HUES6 (cell line): Measurements from ENCODE around the gene ST6GALNAC6.

Experiments used
- H3K27ac ChIP-seq: 2 replicates; pipeline ENCODE4 v1.7.0; 2013; ENCODE audit warnings: low read depth, mild to moderate bottlenecking, low read length, inconsistent platforms
- H3K27me3 ChIP-seq: 2 replicates; pipeline ENCODE4 v1.6.1; 2013; ENCODE audit warnings: low read length; ENCODE audit not compliant: control insufficient read depth, insufficient read depth
- H3K36me3 ChIP-seq: 2 replicates; pipeline ENCODE4 v1.6.1; 2013; ENCODE audit warnings: low read length; ENCODE audit not compliant: control insufficient read depth, insufficient read depth
- H3K4me1 ChIP-seq: 2 replicates; pipeline ENCODE4 v1.6.1; 2013; ENCODE audit warnings: low read length; ENCODE audit not compliant: control insufficient read depth, insufficient read depth
- H3K4me3 ChIP-seq: 2 replicates; pipeline ENCODE4 v1.5.1; 2013; ENCODE audit warnings: low read depth, low read length
- H3K9ac ChIP-seq: one replicate; pipeline ENCODE4 v1.6.1; 2013; ENCODE audit warnings: mild to moderate bottlenecking, low read length
- H3K9me3 ChIP-seq: 2 replicates; pipeline ENCODE4 v1.6.1; 2013; ENCODE audit warnings: low read depth, low read length; ENCODE audit not compliant: control insufficient read depth, insufficient read depth

The ST6GALNAC6 gene

DNA sequence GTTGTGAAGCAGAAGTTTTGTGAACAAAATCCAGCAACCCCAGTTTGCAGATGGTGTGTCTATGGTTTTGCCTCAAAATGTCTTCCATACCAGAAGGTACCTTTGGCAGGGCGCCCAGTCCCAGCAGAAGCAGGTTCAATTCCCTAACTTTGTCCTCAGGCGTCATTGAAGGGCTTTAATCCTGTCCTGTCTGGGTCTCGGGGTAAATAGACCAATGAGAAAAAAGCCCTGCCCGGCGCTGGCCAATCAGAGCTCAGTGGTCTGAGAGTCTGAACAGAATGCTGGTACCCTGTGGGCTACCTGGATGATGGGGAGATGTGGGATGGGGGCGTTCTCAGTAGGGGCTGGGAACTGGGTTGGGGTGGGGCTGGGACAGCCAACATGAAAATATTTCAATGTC lies 23.6 kb upstream of the ST6GALNAC6 start:
- H3K27ac ChIP-seq: no peak overlapping the region
- peaks cover 15% of the 10 kb centered on the region for H3K4me1 ChIP-seq
- no peaks in the 10 kb centered on the region for H3K9me3 ChIP-seq
- H3K36me3 ChIP-seq: no peaks in the 10 kb centered on the region
- H3K27me3 ChIP-seq: peaks cover 40% of the 10 kb centered on the region
- H3K4me3 ChIP-seq: no peak overlapping the region
- no peak overlapping the region for H3K9ac ChIP-seq

GRCh38 chr9:127921557-127922120 lies 22.2 kb upstream of the ST6GALNAC6 start:
- Histone ChIP-seq H3K27me3 (peaks cover 28% of the 10 kb centered on the region), H3K27ac (no peak overlapping the region), H3K9me3 (no peaks in the 10 kb centered on the region), H3K4me1 (peaks cover 15% of the 10 kb centered on the region), H3K36me3 (no peaks in the 10 kb centered on the region), H3K9ac (no peak overlapping the region), H3K4me3 (peak overlapping the region; percentile 34)

GRCh38 chr9:127920794-127921193 lies 21.4 kb upstream of the ST6GALNAC6 start:
- Histone ChIP-seq H3K9ac (no peak overlapping the region), H3K36me3 (no peaks in the 10 kb centered on the region), H3K4me3 (no peak overlapping the region), H3K4me1 (peaks cover 19% of the 10 kb centered on the region), H3K27ac (no peak overlapping the region), H3K27me3 (peaks cover 30% of the 10 kb centered on the region), H3K9me3 (no peaks in the 10 kb centered on the region)

DNA sequence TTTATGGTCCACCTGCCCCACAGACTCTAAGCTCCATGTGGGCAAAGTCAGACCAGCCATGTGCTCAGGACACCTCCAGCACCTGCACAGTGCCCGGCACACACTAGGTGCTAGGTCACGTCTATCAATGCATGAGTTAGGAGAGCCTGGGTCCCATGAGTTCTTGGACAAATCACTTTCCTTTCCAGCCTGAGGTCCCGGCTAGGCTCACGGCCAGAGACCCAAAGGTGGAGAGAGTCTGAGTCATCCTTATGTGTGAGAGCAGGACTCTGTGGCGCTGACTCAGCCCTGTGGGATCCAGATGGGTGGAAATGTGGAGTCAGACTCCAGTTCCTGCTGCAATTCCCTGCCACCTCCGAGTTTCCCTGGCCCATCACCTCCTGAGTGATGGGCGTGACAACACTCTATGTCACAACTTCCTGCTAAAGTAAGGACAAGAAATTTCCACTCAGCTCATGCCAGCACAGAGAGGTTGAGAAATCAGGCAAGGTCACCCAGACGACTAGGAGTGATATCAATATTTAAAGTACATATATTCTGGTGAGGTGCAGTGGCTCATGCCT lies 19.9 kb upstream of the ST6GALNAC6 start:
- Histone ChIP-seq H3K27ac (no peak overlapping the region), H3K4me3 (no peak overlapping the region), H3K9ac (no peak overlapping the region), H3K9me3 (no peaks in the 10 kb centered on the region), H3K27me3 (peaks cover 21% of the 10 kb centered on the region), H3K4me1 (peaks cover 19% of the 10 kb centered on the region), H3K36me3 (no peaks in the 10 kb centered on the region)

- Histone ChIP-seq H3K9ac (no peak overlapping the region), H3K27ac (no peak overlapping the region), H3K36me3 (no peaks in the 10 kb centered on the region; the same call in 1 of the 2 replicates), H3K4me3 (no peak overlapping the region), H3K27me3 (peaks cover 21% of the 10 kb centered on the region), H3K9me3 (no peaks in the 10 kb centered on the region), H3K4me1 (peaks cover 19% of the 10 kb centered on the region)
Observed at GRCh38 chr9:127918183-127919107, 19.0 kb upstream of the ST6GALNAC6 start.

DNA sequence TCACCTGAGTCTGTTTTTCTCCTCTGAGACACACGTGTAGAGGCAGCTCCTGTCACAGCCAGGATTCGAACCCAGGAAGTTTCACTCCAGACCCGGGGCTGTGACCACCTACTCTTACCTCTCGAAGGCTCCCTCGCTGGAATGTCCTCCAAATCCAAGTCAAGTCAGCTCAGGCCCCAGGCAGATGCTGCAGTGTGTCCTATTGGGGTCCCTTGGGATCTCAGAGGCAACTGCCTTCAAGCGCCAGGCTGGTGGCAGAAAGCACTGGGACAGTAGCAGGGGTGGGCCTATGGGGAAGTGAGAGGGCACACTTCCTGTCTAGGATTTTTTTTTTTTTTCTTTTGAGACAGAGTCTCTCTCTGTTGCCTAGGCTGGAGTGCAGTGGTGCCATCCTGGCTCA lies 18.2 kb upstream of the ST6GALNAC6 start:
- Histone ChIP-seq H3K36me3 (peaks cover 3% of the 10 kb centered on the region), H3K4me3 (no peak overlapping the region), H3K9ac (no peak overlapping the region), H3K27ac (no peak overlapping the region), H3K4me1 (peaks cover 19% of the 10 kb centered on the region), H3K9me3 (no peaks in the 10 kb centered on the region), H3K27me3 (peaks cover 21% of the 10 kb centered on the region)

GRCh38 chr9:127916720-127917581 lies 17.5 kb upstream of the ST6GALNAC6 start, which contains the start of gene ST6GALNAC4:
TSS of gene ST6GALNAC4 (minus strand) at chr9:127917041. CDS start at chr9:127916419, 622 bp downstream.
- Histone ChIP-seq H3K36me3 (peaks cover 8% of the 10 kb centered on the region), H3K27me3 (peaks cover 17% of the 10 kb centered on the region), H3K4me3 (peak within 1 kb of the TSS; percentile 77), H3K9ac (peak within 1 kb of the TSS; percentile 40), H3K9me3 (no peaks in the 10 kb centered on the region), H3K27ac (no peak within 1 kb of the TSS), H3K4me1 (peaks cover 19% of the 10 kb centered on the region)

DNA sequence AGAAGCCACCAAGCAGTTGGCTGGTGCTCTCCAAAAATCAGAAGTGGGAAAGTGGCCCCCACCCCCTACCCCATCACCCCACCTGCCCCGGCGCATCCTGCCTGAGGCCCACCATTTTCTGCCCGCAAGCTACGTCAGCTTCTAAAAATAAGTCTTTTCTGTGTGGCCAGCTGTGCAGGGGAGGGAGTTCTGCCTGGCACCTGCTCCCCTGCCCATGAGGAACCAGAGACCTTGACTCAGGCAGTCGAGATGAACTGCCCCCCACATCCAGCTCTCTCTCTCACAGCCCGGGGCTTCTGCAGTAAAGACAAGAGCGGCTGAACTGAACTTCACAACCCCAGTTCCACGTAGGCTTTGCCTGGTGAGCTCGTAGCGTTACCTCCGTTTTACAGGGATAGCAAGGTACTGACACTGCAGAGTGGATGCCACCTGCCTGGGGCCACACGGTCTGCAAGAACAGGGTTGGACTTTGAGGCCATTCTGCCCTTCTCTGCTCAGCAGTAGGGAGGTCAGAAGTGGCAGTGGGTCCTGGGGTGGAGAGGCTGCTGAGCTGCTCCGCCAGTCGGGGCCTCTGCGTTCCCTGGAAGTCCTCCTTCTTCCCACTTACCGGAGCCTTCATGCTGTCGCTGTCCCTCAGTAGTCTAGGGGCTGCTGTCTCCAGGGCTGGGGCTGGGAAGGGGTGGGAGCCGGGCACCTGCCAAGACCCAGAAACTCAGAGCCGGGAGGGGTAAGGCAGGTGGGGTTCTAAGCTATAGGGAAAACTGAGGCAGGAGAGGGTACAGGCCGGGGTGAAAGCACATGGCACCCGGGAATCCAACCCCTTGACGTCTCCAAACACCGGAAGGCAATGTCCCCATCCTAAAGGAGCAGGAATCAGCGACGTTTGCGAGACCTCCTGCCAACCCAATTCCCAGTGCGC lies 16.7 kb upstream of the ST6GALNAC6 start:
- no peaks in the 10 kb centered on the region for H3K9me3 ChIP-seq
- peak overlapping the region; percentile 40 for H3K9ac ChIP-seq
- peak overlapping the region; percentile 77 for H3K4me3 ChIP-seq
- H3K4me1 ChIP-seq: peaks cover 19% of the 10 kb centered on the region
- H3K27me3 ChIP-seq: peaks cover 10% of the 10 kb centered on the region
- no peak overlapping the region for H3K27ac ChIP-seq
- H3K36me3 ChIP-seq: peaks cover 10% of the 10 kb centered on the region

- Histone ChIP-seq H3K4me1 (peaks cover 19% of the 10 kb centered on the region), H3K9ac (no peak overlapping the region), H3K27ac (no peak overlapping the region), H3K36me3 (peaks cover 10% of the 10 kb centered on the region), H3K27me3 (peaks cover 8% of the 10 kb centered on the region), H3K4me3 (no peak overlapping the region), H3K9me3 (no peaks in the 10 kb centered on the region)
Observed at GRCh38 chr9:127915325-127915752, 15.9 kb upstream of the ST6GALNAC6 start.

DNA sequence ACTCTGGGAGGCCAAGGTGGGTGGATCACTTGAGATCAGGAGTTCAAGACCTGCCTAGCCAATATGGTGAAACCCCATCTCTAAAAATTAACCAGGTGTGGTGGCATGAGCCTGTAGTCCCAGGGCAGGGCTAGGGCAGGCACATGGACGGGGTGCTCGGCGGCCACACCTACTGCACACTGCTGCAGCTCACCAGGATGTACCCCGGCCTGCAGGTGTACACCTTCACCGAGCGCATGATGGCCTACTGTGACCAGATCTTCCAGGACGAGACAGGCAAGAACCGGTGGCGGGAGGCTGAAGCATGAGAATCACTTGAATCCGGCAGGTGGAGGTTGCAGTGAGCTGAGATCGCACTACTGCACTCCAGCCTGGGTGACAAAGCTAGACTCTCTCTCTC lies 14.3 kb upstream of the ST6GALNAC6 start:
- H3K9ac ChIP-seq: no peak overlapping the region
- peaks cover 18% of the 10 kb centered on the region for H3K4me1 ChIP-seq
- H3K4me3 ChIP-seq: no peak overlapping the region
- H3K27me3 ChIP-seq: peaks cover 8% of the 10 kb centered on the region
- H3K36me3 ChIP-seq: peaks cover 13% of the 10 kb centered on the region
- no peaks in the 10 kb centered on the region for H3K9me3 ChIP-seq
- no peak overlapping the region for H3K27ac ChIP-seq
